K562 (cell line): ENCODE data around the gene DAB1. TPM values are rescaled to one million over a fixed set of nuclear protein-coding genes. Genes with fewer than 3 reads are reported as not detected.

Experiments
- ATAC-seq: fragments of 200-7000 bp; cut with Tn5 transposase; 3 replicates; pipeline ENCODE4 v1.9.1; 2020; ENCODE audit warnings: moderate library complexity
- BruUV-seq: library from RNA; stranded (reverse); fragments of 400-500 nt; replicated peaks from 2 replicates; lab custom pipeline; 2021; lab: Mats Ljungman, UMichigan
- CTCF ChIA-PET: fragments of 300-600 bp; formaldehyde crosslinking; extraction: SDS; loops from one replicate; lab custom pipeline; 2021; ENCODE audit warnings: low intra/inter-chr PET ratio; lab: Yijun Ruan, JAX
- POLR2A ChIA-PET: fragments of 300-600, 350-650 bp; sonication (Branson Sonifier 250); formaldehyde crosslinking; extraction: SDS; loops from one replicate; lab custom pipeline; 2021; ENCODE audit warnings: antibody characterized with exemption, inconsistent platforms; lab: Yijun Ruan, JAX
- DNase-seq, 4 experiments: peaks; one replicate each; pipeline versions ENCODE4 v3.0.0 to v3.0.0-alpha.2; 2011 to 2018; ENCODE audit warnings: low spot score in 3 of 4, mixed read lengths in 3 of 4; ENCODE audit errors: extremely low read depth in 1 of 4
- FAIRE-seq: peaks from 2 replicates; lab custom pipeline; 2011; peaks lifted over from hg19 to GRCh38; lab: Jason Lieb, UNC
- H2AFZ ChIP-seq: 2 replicates; pipeline ENCODE4 v1.6.0; 2011; ENCODE audit warnings: low read depth, low read length, control low read depth, inconsistent platforms
- H3K27ac ChIP-seq: fragments of 200-600 bp; 3 replicates; pipeline ENCODE4 v1.8.0; 2011; ENCODE audit warnings: low read depth, mild to moderate bottlenecking, control low read depth, inconsistent platforms, low read length, moderate library complexity, mixed read lengths; ENCODE audit errors: extremely low read depth
- H3K27me3 ChIP-seq, 2 experiments: fragments of 300-600 bp in 1 of 2; 2 replicates in 1 of 2; 3 replicates in 1 of 2; pipeline versions ENCODE4 v1.6.0 to v1.8.0; 2011; ENCODE audit warnings: inconsistent platforms in 2 of 2, low read length in 2 of 2, mild to moderate bottlenecking in 1 of 2, mixed read lengths in 1 of 2, moderate library complexity in 1 of 2; ENCODE audit not compliant: control insufficient read depth in 2 of 2, insufficient read depth in 2 of 2
- H3K36me3 ChIP-seq: fragments of 300-600 bp; 3 replicates; pipeline ENCODE4 v1.8.0; 2011; ENCODE audit warnings: mild to moderate bottlenecking, low read length, inconsistent platforms; ENCODE audit not compliant: control insufficient read depth, insufficient read depth
- H3K4me1 ChIP-seq, 2 experiments: fragments of 200-600 bp in 1 of 2; replicated peaks in 1 of 2; 2 replicates in 1 of 2; 3 replicates in 1 of 2; pipeline versions ENCODE4 v1.5.1 to v1.8.0; 2011; ENCODE audit warnings: inconsistent platforms in 2 of 2, low read length in 2 of 2, mild to moderate bottlenecking in 1 of 2, mixed read lengths in 1 of 2, moderate library complexity in 1 of 2; ENCODE audit not compliant: control insufficient read depth in 2 of 2, insufficient read depth in 2 of 2
- H3K4me2 ChIP-seq: 2 replicates; pipeline ENCODE4 v1.6.1; 2011; ENCODE audit warnings: low read length, control low read depth, inconsistent platforms, mixed read lengths; ENCODE audit not compliant: insufficient read depth
- H3K4me3 ChIP-seq: fragments of 200-600 bp; sonication (generic), shearing (Covaris generic); 2 replicates; pipeline ENCODE4 v1.5.1; 2016; ENCODE audit warnings: control low read depth, inconsistent platforms
- H3K79me2 ChIP-seq: fragments of 200-600 bp; 3 replicates; pipeline ENCODE4 v1.8.0; 2011; ENCODE audit warnings: low read length, inconsistent platforms; ENCODE audit not compliant: control insufficient read depth, insufficient read depth
- H3K9ac ChIP-seq, 2 experiments: 2 replicates each; pipeline versions ENCODE4 v1.6.0 to v1.6.1; 2011; ENCODE audit warnings: low read depth in 2 of 2, low read length in 2 of 2, control low read depth in 1 of 2, inconsistent platforms in 1 of 2, mild to moderate bottlenecking in 1 of 2, mixed read lengths in 1 of 2; ENCODE audit not compliant: insufficient read depth in 1 of 2
- H3K9me1 ChIP-seq: one replicate; pipeline ENCODE4 v1.6.0; 2011; ENCODE audit warnings: inconsistent platforms, mild to moderate bottlenecking, low read length, moderate library complexity; ENCODE audit not compliant: control insufficient read depth, insufficient read depth
- H3K9me3 ChIP-seq: replicated peaks from 2 replicates; pipeline ENCODE4 v1.5.1; 2011; ENCODE audit warnings: low read depth, low read length, inconsistent platforms; ENCODE audit not compliant: control insufficient read depth, insufficient read depth
- H4K20me1 ChIP-seq: replicated peaks from 2 replicates; pipeline ENCODE4 v1.6.1; 2011; ENCODE audit warnings: low read length, inconsistent platforms, mixed read lengths; ENCODE audit not compliant: control insufficient read depth, insufficient read depth
- BRD4 ChIP-seq: fragments of 200-600 bp; sonication (generic); IDR thresholded peaks from 2 replicates; pipeline ENCODE4 v1.6.1; 2017; ENCODE audit warnings: inconsistent platforms
- CEBPG ChIP-seq, 3 experiments: fragments of 200-800 bp in 1 of 3; sonication (Bioruptor generic) in 1 of 3; sonication (generic) in 1 of 3; formaldehyde crosslinking in 1 of 3; IDR thresholded peaks in 2 of 3; conservative IDR thresholded peaks in 1 of 3; 2 replicates each; pipeline versions ENCODE4 v1.6.1 to v1.8.0; 2016 to 2022; ENCODE audit warnings: missing compliant biosample characterization in 2 of 3, missing genetic modification characterization in 2 of 3, mild to moderate bottlenecking in 1 of 3, missing genetic modification reagents in 1 of 3
- COPS2 ChIP-seq: fragments of 450-650 bp; conservative IDR thresholded peaks from 2 replicates; pipeline ENCODE4 v1.6.1; 2016; ENCODE audit warnings: mild to moderate bottlenecking, moderate library complexity
- DNMT1 ChIP-seq: fragments of 450-650 bp; IDR thresholded peaks from 2 replicates; pipeline ENCODE4 v1.6.1; 2016; ENCODE audit warnings: antibody characterized with exemption, mild to moderate bottlenecking
- GATAD2B ChIP-seq: fragments of 450-650 bp; IDR thresholded peaks from 2 replicates; pipeline ENCODE4 v1.6.1; 2017; ENCODE audit warnings: mild to moderate bottlenecking, borderline replicate concordance
- HINFP ChIP-seq: fragments of 450-650 bp; conservative IDR thresholded peaks from 2 replicates; pipeline ENCODE4 v1.6.1; 2016; ENCODE audit warnings: missing genetic modification characterization, low read depth, mild to moderate bottlenecking, control low read depth, missing compliant biosample characterization
- PTRF ChIP-seq: fragments of 450-650 bp; IDR thresholded peaks from 2 replicates; pipeline ENCODE4 v1.6.1; 2016; ENCODE audit warnings: mild to moderate bottlenecking, missing genetic modification characterization, missing compliant biosample characterization
- SP1 ChIP-seq: sonication (generic); formaldehyde crosslinking; IDR thresholded peaks from 2 replicates; pipeline ENCODE4 v1.8.1; 2022; ENCODE audit warnings: mild to moderate bottlenecking, missing genetic modification reagents
- TAF15 ChIP-seq: fragments of 200-400 bp; formaldehyde crosslinking; IDR thresholded peaks from 2 replicates; pipeline ENCODE4 v1.6.1; 2017; ENCODE audit warnings: mild to moderate bottlenecking, low read depth, low read length, moderate library complexity
- ZBTB9 ChIP-seq: fragments of 450-650 bp; formaldehyde crosslinking; IDR thresholded peaks from 2 replicates; pipeline ENCODE4 v1.4.0; 2020; ENCODE audit warnings: mild to moderate bottlenecking, moderate library complexity
- ZNF311 ChIP-seq: fragments of 250-450 bp; sonication (Bioruptor Pico); IDR thresholded peaks from 2 replicates; pipeline ENCODE4 v1.4.0; 2020; ENCODE audit warnings: mild to moderate bottlenecking, moderate library complexity
- ZNF561 ChIP-seq: fragments of 450-650 bp; formaldehyde crosslinking; conservative IDR thresholded peaks from 2 replicates; pipeline ENCODE4 v1.4.0; 2020; ENCODE audit warnings: mild to moderate bottlenecking, moderate library complexity
- WGBS: fragments of 100-300 bp; shearing (Covaris generic); methylation state at CpG from one replicate; pipeline ENCODE4 v1.1.6; 2016; ENCODE audit warnings: low coverage, mixed read lengths; ENCODE audit not compliant: insufficient coverage; ENCODE audit errors: missing lambda C conversion rate; 5-methylcytosine and 5-hydroxymethylcytosine counted together
- in situ Hi-C: fragments of 300-500 bp; cut with MboI; formaldehyde crosslinking; loops from 4 replicates; pipeline ENCODE4 v1.15.0; 2018; ENCODE audit warnings: inconsistent platforms, mixed read lengths
- intact Hi-C: fragments of 100-400 bp; cut with micrococcal nuclease; formaldehyde crosslinking; loops from 2 replicates; pipeline ENCODE4 v1.14.2; 2022
- polyA plus RNA-seq, 8 experiments: library from polyadenylated mRNA; depleted of rRNA in 4 of 8; stranded (reverse) in 5 of 8; unstranded in 3 of 8; fragments of >200 nt; fragmentation: Nextera tagmentation in 2 of 8; fragmentation: Illumina TruSeq in 1 of 8; extraction: Ambion mirVana in 2 of 8; extraction: Trizol in 1 of 8; gene quantifications; 2 replicates each; pipeline versions ENCODE4 v1.2.1 to v1.2.3, GENCODE V29; 2011 to 2014; ENCODE audit warnings: inconsistent platforms in 1 of 8, missing spikeins in 1 of 8
- total RNA-seq, 7 experiments: library from RNA; depleted of rRNA in 6 of 7; stranded (reverse); fragments of >200 nt in 6 of 7; fragmentation: Illumina TruSeq in 2 of 7; extraction: Trizol in 2 of 7; gene quantifications; 2 replicates each; pipeline versions ENCODE4 v1.2.1 to v1.2.3, GENCODE V29; 2011 to 2021; ENCODE audit warnings: low replicate concordance in 1 of 7

DAB1 gene
- total and polyA plus RNA-seq, 9 of the 15 experiments (the other 6 are each of a cell fraction or from before 2014, with no cell fraction given) = not detected

- FAIRE-seq (no peak), DNase-seq (no peak)
- Histone ChIP-seq H3K4me1 (no peaks in the 10 kb centered on the region), H4K20me1 (no peaks in the 10 kb centered on the region), H3K27me3 (0 out of 5 replicates have a peak, but pooled peaks cover 0 to 7% of the 10 kb centered on the region in 2 experiments), H3K4me2 (no peak overlapping the region), H3K4me3 (no peak overlapping the region), H3K36me3 (no peaks in the 10 kb centered on the region), H3K9me3 (no peaks in the 10 kb centered on the region)
- in situ Hi-C loops = no loop called here
- BruUV-seq = no TSS peak
- TF ChIP-seq SP1 (CRISPR knock-in tag) (no peak), ZBTB9 (CRISPR knock-in tag) (no peak), CEBPG (CRISPR knock-in tag; IDR thresholded peaks at IDR 0.05) (no peak), CEBPG (tag; conservative IDR thresholded peaks at IDR 0.05 in 1 of 2, IDR thresholded peaks at IDR 0.05 in 1 of 2) (no peak), ZNF311 (no peak), HINFP (tag) (no peak), PTRF (tag) (no peak), BRD4 (no peak), DNMT1 (no peak), TAF15 (no peak), GATAD2B (no peak), COPS2 (no peak), ZNF561 (CRISPR knock-in tag) (no peak)
- TF ChIP-seq, all 486 proteins: peak for 0
- ATAC-seq = no peak
- ChIA-PET POLR2A (no interaction called here), CTCF (no interaction called here)
- intact Hi-C loops = no loop called here
- no peaks in the 10 kb centered on the region for H3K79me2 ChIP-seq
- 0% methylated on average over 1 of the region's 1 CpG for WGBS
- no peak overlapping the region for H2AFZ ChIP-seq
- no peak overlapping the region for H3K9ac ChIP-seq
- no peak overlapping the region for H3K27ac ChIP-seq
- no peaks in the 10 kb centered on the region for H3K9me1 ChIP-seq
Observed at GRCh38 chr1:57012315-57012714, 411.5 kb downstream of the DAB1 start.
